Adipocyte (in vitro differentiated cells): ENCODE data around the gene G6PC2.

Experiments used
- DNase-seq: peaks from one replicate; pipeline ENCODE4 v3.0.0-alpha.2; 2015; ENCODE audit warnings: low read depth
- H3K27me3 ChIP-seq: replicated peaks from 2 replicates; pipeline ENCODE4 v1.7.0; 2013; ENCODE audit warnings: mild to moderate bottlenecking, low read length, moderate library complexity; ENCODE audit not compliant: control insufficient read depth, insufficient read depth
- H3K36me3 ChIP-seq: 2 replicates; pipeline ENCODE4 v1.7.0; 2013; ENCODE audit warnings: low read length, mild to moderate bottlenecking, moderate library complexity; ENCODE audit not compliant: control insufficient read depth, insufficient read depth, severe bottlenecking
- H3K4me1 ChIP-seq: 2 replicates; pipeline ENCODE4 v1.7.0; 2013; ENCODE audit warnings: mild to moderate bottlenecking, low read length, moderate library complexity; ENCODE audit not compliant: control insufficient read depth, insufficient read depth
- H3K4me3 ChIP-seq: 2 replicates; pipeline ENCODE4 v1.7.0; 2013; ENCODE audit warnings: mild to moderate bottlenecking, low read length, moderate library complexity
- H3K9ac ChIP-seq: 2 replicates; pipeline ENCODE4 v1.7.0; 2013; ENCODE audit warnings: mild to moderate bottlenecking, low read length, moderate library complexity
- H3K9me3 ChIP-seq: 2 replicates; pipeline ENCODE4 v1.7.0; 2013; ENCODE audit warnings: mild to moderate bottlenecking, low read length, moderate library complexity; ENCODE audit not compliant: control insufficient read depth

G6PC2 gene

DNA sequence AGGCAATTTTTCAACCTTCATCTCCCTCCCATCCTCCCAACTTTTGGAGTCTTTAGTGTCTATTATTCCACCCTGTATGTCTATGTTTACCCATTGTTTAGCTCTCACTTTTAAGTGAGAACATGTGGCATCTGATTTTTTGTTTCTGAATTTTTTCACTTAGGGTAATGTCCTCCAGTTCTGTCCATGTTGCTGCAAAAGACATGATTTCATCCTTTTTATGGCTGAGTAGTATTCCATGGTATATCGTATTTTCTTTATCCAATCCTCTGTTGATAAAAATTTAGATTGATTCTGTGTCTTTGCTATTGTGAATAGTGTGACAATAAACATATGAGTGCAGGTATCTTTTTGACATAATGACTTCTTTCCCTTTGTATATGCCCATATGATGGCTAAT, 48.2 kb downstream of the G6PC2 start:
- no peak overlapping the region for H3K9ac ChIP-seq
- no peak for DNase-seq
- H3K9me3 ChIP-seq = peaks cover 4% of the 10 kb centered on the region
- H3K4me3 ChIP-seq = no peak overlapping the region
- no peaks in the 10 kb centered on the region for H3K4me1 ChIP-seq
- H3K27me3 ChIP-seq = peaks cover 2% of the 10 kb centered on the region
- no peaks in the 10 kb centered on the region for H3K36me3 ChIP-seq

GRCh38 chr2:168951871-168952270, 50.8 kb downstream of the G6PC2 start:
- no peak overlapping the region for H3K4me3 ChIP-seq
- H3K9me3 ChIP-seq = peaks cover 7% of the 10 kb centered on the region
- H3K27me3 ChIP-seq = no peaks in the 10 kb centered on the region
- H3K4me1 ChIP-seq = no peaks in the 10 kb centered on the region
- H3K36me3 ChIP-seq = no peaks in the 10 kb centered on the region
- H3K9ac ChIP-seq = no peak overlapping the region
- no peak for DNase-seq

DNA sequence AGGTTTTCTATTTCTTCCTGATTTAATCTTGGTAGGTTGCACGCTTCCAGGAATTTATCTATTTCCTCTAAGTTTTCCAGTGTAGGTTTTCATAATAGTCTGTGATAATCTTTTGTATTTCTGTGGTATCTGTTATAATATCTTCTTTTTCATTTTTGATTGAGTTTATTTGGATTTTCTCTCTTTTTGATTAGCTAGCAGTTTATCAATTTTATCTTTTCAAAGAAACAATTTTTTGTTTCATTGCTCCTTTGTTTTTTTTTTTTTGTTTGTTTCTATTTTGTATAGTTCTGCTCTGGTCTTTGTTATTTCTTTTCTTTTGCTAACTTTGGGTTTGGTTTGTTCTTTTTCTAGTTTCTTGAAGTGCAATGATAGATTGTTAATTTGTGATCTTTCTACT, 51.3 kb downstream of the G6PC2 start:
- Histone ChIP-seq H3K4me1 (no peaks in the 10 kb centered on the region), H3K36me3 (no peaks in the 10 kb centered on the region), H3K9ac (no peak overlapping the region), H3K9me3 (peaks cover 7% of the 10 kb centered on the region), H3K27me3 (no peaks in the 10 kb centered on the region), H3K4me3 (no peak overlapping the region)
- DNase-seq = no peak

- Histone ChIP-seq H3K9me3 (peaks cover 7% of the 10 kb centered on the region), H3K27me3 (no peaks in the 10 kb centered on the region), H3K4me3 (no peak overlapping the region), H3K4me1 (no peaks in the 10 kb centered on the region), H3K36me3 (no peaks in the 10 kb centered on the region), H3K9ac (no peak overlapping the region)
- no peak for DNase-seq
Observed at GRCh38 chr2:168954256-168954655, 53.2 kb downstream of the G6PC2 start.

DNA sequence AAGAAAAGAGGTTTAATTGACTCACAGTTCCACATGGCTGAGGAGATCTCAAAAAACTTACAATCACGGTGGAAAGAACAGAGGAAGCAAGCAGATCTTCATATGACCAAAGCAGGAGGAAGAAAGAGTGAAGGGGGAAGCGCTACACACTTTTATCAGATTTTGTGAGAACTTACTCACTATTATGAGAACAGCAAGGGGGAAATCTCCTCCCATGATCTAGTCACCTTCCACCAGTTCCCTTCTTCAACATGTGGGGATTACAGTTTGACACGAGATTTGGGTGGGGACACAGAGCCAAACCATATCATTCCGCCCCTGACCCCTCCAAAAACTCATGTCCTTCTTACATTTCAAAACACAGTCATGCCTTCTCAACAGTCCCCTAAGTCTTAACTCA, 54.2 kb downstream of the G6PC2 start:
- no peak overlapping the region for H3K9ac ChIP-seq
- no peaks in the 10 kb centered on the region for H3K4me1 ChIP-seq
- H3K4me3 ChIP-seq = no peak overlapping the region
- no peaks in the 10 kb centered on the region for H3K36me3 ChIP-seq
- H3K27me3 ChIP-seq = no peaks in the 10 kb centered on the region
- DNase-seq = no peak
- H3K9me3 ChIP-seq = peaks cover 7% of the 10 kb centered on the region

DNA sequence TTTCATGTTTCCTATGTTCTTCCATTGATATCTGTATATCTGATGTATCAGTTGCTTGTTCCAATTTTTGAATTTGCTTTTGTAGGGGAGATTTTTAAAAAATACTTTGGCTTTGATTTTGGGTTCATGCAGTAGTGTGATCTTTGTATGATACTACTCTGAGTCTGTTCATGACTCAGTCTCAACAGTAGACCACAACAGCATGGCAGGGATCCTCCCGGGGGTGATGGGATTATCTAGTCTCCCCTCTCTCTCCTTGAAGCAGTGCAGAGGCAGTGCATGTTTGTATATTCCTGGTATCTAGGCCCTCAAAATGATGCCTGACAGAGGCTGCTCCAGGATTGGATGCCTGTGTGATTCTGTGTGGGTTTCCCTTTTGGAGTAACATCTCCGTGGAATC, 55.3 kb downstream of the G6PC2 start:
- no peaks in the 10 kb centered on the region for H3K27me3 ChIP-seq
- H3K9ac ChIP-seq = no peak overlapping the region
- no peaks in the 10 kb centered on the region for H3K36me3 ChIP-seq
- H3K4me1 ChIP-seq = no peaks in the 10 kb centered on the region
- H3K4me3 ChIP-seq = no peak overlapping the region
- H3K9me3 ChIP-seq = peaks cover 7% of the 10 kb centered on the region
- no peak for DNase-seq
